ENCODE results near the gene CYP3A5.
"Not testable (repeated sequence)": the region's sequence is repeated elsewhere in the genome, so short reads cannot be mapped to it uniquely, and the experiment has no call there.

The CYP3A5 gene

DNA sequence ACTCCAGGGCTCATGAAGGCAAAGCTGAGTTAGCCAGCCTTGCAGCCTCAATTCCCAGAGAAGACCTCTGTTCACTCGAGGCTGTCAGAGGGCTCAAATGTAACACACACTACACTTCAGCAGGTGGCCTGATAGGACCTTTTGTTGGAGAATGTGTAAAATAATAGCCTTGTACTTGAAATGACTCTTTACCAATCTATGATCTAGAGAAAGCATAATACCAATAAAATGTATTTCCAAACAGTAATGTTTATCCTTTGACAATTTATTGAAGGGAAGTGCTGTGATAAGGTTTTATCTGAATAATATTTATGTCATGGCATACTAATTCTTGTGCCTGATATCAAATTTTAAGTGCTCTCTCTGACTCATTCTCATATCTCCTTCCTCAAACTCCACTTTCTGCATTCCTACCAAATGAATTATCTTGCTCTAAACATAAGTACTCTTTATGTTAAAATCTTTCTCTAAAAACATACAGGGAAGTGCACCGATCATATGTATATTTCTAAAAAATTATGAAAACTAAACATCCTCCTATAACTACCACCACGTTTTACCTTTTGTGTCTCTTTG is 34.3 kb upstream of the CYP3A5 start:
- Histone ChIP-seq H3K27me3 (replicated peaks) (no peaks in the 10 kb centered on the region), H3K4me3 (ENCODE audit: low read depth, low read length) (no peak overlapping the region), H3K27ac (no peak overlapping the region), H3K36me3 (replicated peaks) (no peaks in the 10 kb centered on the region)
- no peak for DNase-seq
- in situ Hi-C loops (cut with HindIII; ENCODE audit: low pct_ligation_motif_present, low sequenced_read_pairs) = no loop called here
- TF ChIP-seq, protein P1, sequence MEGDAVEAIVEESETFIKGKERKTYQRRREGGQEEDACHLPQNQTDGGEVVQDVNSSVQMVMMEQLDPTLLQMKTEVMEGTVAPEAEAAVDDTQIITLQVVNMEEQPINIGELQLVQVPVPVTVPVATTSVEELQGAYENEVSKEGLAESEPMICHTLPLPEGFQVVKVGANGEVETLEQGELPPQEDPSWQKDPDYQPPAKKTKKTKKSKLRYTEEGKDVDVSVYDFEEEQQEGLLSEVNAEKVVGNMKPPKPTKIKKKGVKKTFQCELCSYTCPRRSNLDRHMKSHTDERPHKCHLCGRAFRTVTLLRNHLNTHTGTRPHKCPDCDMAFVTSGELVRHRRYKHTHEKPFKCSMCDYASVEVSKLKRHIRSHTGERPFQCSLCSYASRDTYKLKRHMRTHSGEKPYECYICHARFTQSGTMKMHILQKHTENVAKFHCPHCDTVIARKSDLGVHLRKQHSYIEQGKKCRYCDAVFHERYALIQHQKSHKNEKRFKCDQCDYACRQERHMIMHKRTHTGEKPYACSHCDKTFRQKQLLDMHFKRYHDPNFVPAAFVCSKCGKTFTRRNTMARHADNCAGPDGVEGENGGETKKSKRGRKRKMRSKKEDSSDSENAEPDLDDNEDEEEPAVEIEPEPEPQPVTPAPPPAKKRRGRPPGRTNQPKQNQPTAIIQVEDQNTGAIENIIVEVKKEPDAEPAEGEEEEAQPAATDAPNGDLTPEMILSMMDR (IDR thresholded peaks at IDR 0.05; ENCODE audit: low read depth, low read length, missing control alignments) = no peak

DNA sequence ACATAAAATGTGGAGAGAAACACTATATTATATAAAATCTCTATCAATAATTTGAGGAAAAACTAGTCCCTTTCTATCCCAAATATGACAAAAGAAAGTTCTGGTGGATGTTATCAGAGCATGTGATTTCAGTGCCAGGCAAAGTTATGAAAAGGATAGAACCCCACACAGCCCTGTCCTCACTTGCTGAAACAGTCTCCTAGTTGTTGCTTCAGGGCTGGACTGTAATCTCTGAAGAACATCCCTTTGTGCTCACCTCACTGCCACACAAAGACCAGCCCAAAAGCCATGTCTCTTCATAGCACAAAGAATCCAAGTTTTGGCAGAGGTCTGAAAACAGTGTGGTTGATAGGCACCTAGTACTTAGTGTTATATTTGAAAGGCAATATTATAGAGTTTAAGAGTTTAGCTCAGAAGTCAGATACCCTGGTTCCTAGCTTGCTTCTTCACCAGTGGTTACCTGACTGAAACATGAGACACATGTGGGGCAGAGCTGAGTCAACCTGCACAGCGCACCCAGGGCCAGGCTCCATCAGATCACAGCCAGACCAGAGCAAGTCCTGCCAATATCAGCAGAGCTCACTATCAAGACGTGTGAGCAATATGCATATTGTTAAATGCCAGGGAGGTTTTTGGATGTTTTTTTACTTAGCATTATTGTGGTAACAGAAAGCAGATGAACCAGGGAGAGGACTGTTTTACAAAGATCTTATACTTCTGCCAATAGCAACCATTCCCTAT is 30.2 kb upstream of the CYP3A5 start:
- no peak overlapping the region for H3K4me3 ChIP-seq (ENCODE audit: low read depth, low read length)
- TF ChIP-seq, protein P1 (IDR thresholded peaks at IDR 0.05; ENCODE audit: low read depth, low read length, missing control alignments) = no peak
- H3K36me3 ChIP-seq (replicated peaks) = no peaks in the 10 kb centered on the region
- H3K27ac ChIP-seq = no peak overlapping the region
- in situ Hi-C loops (cut with HindIII; ENCODE audit: low pct_ligation_motif_present, low sequenced_read_pairs) = no loop called here
- DNase-seq = no peak
- no peaks in the 10 kb centered on the region for H3K27me3 ChIP-seq (replicated peaks)

DNA sequence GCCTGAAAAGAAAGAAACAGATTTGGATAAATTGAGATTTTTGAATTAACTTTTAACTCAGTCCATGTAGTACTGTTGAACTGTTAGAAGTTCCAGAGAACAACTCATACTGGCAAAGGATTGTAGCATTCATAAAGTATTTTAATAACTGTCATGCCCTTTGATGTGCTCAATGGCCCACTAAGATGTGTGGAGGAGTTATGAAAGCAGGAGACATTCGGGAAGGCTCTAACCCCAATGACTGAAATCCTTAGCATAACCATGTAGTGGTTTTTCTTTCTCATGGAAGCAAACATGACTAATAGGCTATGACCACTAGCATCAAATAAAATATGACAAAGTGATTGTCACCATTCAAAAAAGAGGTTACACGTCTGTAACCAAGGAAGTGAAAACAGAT is 29.5 kb upstream of the CYP3A5 start:
- H3K27me3 ChIP-seq (replicated peaks) = no peaks in the 10 kb centered on the region
- in situ Hi-C loops (cut with HindIII; ENCODE audit: low pct_ligation_motif_present, low sequenced_read_pairs) = no loop called here
- TF ChIP-seq, protein P1 (IDR thresholded peaks at IDR 0.05; ENCODE audit: low read depth, low read length, missing control alignments) = no peak
- no peak overlapping the region for H3K27ac ChIP-seq
- DNase-seq = no peak
- no peaks in the 10 kb centered on the region for H3K36me3 ChIP-seq (replicated peaks)
- no peak overlapping the region for H3K4me3 ChIP-seq (ENCODE audit: low read depth, low read length)

DNA sequence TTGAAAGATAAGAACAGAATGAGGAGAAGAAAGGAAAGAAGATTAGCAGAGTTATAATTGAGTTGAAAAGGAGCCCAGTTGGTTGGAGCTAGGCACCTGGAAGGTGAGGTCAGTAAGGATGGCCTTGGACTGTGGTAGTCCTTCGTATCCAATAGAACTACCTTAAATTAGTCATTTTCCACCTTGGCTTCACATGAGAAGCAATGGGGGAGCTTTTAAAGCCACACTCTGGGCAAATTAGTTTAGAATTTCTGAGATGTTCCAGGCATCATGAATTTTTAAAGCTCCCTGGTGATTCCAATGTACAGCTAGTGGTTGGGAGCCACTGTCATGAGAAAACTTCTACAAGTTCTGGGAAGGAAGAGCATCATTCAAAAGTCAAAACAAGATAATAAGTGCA is 27.3 kb upstream of the CYP3A5 start:
- TF ChIP-seq, protein P1 (IDR thresholded peaks at IDR 0.05; ENCODE audit: low read depth, low read length, missing control alignments) = no peak
- Histone ChIP-seq H3K4me3 (ENCODE audit: low read depth, low read length) (no peak overlapping the region), H3K27me3 (replicated peaks) (no peaks in the 10 kb centered on the region), H3K36me3 (replicated peaks) (no peaks in the 10 kb centered on the region), H3K27ac (no peak overlapping the region)
- peak; percentile 18 for DNase-seq
- in situ Hi-C loops (cut with HindIII; ENCODE audit: low pct_ligation_motif_present, low sequenced_read_pairs) = no loop called here

DNA sequence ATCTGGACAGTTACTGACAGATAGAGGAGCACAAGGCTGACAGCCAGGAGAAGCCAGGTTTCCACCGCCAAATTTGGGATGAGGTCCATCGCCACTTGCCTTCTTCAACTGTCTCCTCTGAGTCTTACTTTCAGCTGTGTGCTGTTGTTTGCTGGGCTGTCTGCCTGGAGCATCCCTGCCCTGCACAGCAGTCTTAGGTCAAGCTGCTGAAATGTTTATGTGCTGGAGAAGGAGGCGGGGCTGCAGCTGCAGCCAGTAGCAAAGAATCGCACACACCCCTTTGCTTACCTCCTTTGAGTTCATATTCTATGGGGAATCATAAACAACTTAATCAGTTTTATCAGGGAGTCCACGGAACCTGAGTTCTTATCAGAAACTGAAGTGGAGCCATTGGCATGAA is 20.1 kb upstream of the CYP3A5 start:
- no peaks in the 10 kb centered on the region for H3K27me3 ChIP-seq (replicated peaks)
- TF ChIP-seq, protein P1 (IDR thresholded peaks at IDR 0.05; ENCODE audit: low read depth, low read length, missing control alignments) = no peak
- H3K4me3 ChIP-seq (ENCODE audit: low read depth, low read length) = no peak overlapping the region
- H3K27ac ChIP-seq = no peak overlapping the region
- no peak for DNase-seq
- in situ Hi-C loops (cut with HindIII; ENCODE audit: low pct_ligation_motif_present, low sequenced_read_pairs) = no loop called here
- no peaks in the 10 kb centered on the region for H3K36me3 ChIP-seq (replicated peaks)

DNA sequence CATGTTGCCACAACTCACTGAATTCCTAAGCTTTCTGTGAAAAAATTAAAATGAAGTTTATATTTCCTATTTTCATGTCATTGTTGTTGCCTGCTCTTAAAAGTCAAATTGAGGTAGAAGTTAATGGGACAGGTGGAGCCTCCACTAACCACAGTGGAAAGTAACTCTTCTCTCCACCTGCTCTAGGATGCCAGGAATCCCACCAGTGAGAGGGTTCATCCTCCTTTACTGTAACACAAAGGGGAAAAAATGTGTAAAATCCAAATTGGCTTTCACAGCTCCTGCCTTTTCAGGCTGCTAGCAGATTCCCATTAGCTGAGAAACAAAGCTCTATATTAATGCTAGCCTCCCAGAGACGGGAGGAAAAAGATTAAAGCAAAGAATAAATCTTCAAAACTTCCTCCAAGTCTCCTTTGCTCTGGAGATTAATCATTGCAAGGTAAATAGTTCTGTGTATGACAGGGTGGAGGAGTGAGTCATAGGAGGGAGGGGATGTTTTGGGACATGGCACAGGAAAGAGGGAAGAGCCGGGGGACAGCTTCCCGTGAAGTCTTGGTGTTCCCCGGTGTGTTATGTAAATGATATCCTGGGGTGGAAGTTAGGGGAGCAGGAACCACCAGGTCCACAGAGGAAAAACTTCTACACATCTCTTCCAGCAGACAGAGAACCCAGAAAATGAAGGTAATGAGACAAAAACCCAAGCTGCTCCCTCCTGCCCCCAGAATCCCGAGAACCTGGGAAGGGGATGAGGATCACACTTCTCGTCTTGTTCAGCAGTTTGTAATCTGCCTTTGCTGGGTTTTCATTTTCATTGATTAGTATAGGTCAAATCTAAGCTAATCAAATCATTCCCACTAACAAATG is 19.3 kb upstream of the CYP3A5 start:
- H3K36me3 ChIP-seq (replicated peaks); H3K27me3 ChIP-seq (replicated peaks); H3K27ac ChIP-seq; in situ Hi-C loops (cut with HindIII; ENCODE audit: low pct_ligation_motif_present, low sequenced_read_pairs); DNase-seq; H3K4me3 ChIP-seq (ENCODE audit: low read depth, low read length): not testable (repeated sequence)

All from brain microvascular endothelial cell (primary cell).